ENCODE results near the gene RESP18. TPM values are rescaled to one million over a fixed set of nuclear protein-coding genes. Genes with fewer than 3 reads are reported as not detected.
A peak's percentile ranks its signal among the peaks of the same experiment; 100 is the strongest.

RESP18 gene
- total RNA-seq: not detected in 2 replicates
- long read RNA-seq: 0 reads

GRCh38 chr2:219332542-219332941 is at the start of gene RESP18:
TSS of gene RESP18 (minus strand) at chr2:219332744.
- no peak within 1 kb of the TSS for H3K4me3 Mint-ChIP-seq (ENCODE audit: unreplicated experiment)
- peaks cover 67% of the 10 kb centered on the region for H3K27me3 Mint-ChIP-seq (ENCODE audit: unreplicated experiment)
- peaks cover 12% of the 10 kb centered on the region for H3K9me3 Mint-ChIP-seq (ENCODE audit: unreplicated experiment)
- no peak for DNase-seq (ENCODE audit: extremely low spot score, unreplicated experiment)
- no peaks in the 10 kb centered on the region for H3K36me3 Mint-ChIP-seq (ENCODE audit: unreplicated experiment)
- H3K27ac Mint-ChIP-seq (ENCODE audit: unreplicated experiment): no peak within 1 kb of the TSS
- TF ChIP-seq CTCF (IDR thresholded peaks at IDR 0.05): no peak
- no peaks in the 10 kb centered on the region for H3K4me1 Mint-ChIP-seq (ENCODE audit: unreplicated experiment)

GRCh38 chr2:219381448-219381847 is 48.9 kb upstream of the RESP18 start:
- Mint-ChIP-seq H3K9me3 (ENCODE audit: unreplicated experiment) (no peaks in the 10 kb centered on the region), H3K27me3 (ENCODE audit: unreplicated experiment) (no peaks in the 10 kb centered on the region), H3K4me1 (ENCODE audit: unreplicated experiment) (no peaks in the 10 kb centered on the region), H3K36me3 (ENCODE audit: unreplicated experiment) (peaks cover 37% of the 10 kb centered on the region), H3K4me3 (ENCODE audit: unreplicated experiment) (no peak overlapping the region), H3K27ac (ENCODE audit: unreplicated experiment) (no peak overlapping the region)
- DNase-seq (ENCODE audit: extremely low spot score, unreplicated experiment): no peak
- TF ChIP-seq CTCF (IDR thresholded peaks at IDR 0.05): no peak

GRCh38 chr2:219380926-219381325 is 48.4 kb upstream of the RESP18 start:
- Mint-ChIP-seq H3K27ac (ENCODE audit: unreplicated experiment) (no peak overlapping the region), H3K4me3 (ENCODE audit: unreplicated experiment) (no peak overlapping the region), H3K9me3 (ENCODE audit: unreplicated experiment) (no peaks in the 10 kb centered on the region), H3K4me1 (ENCODE audit: unreplicated experiment) (no peaks in the 10 kb centered on the region), H3K27me3 (ENCODE audit: unreplicated experiment) (no peaks in the 10 kb centered on the region), H3K36me3 (ENCODE audit: unreplicated experiment) (peaks cover 37% of the 10 kb centered on the region)
- no peak for DNase-seq (ENCODE audit: extremely low spot score, unreplicated experiment)
- TF ChIP-seq CTCF (IDR thresholded peaks at IDR 0.05): no peak

- Mint-ChIP-seq H3K9me3 (ENCODE audit: unreplicated experiment) (no peaks in the 10 kb centered on the region), H3K36me3 (ENCODE audit: unreplicated experiment) (peaks cover 42% of the 10 kb centered on the region), H3K4me3 (ENCODE audit: unreplicated experiment) (no peak overlapping the region), H3K4me1 (ENCODE audit: unreplicated experiment) (no peaks in the 10 kb centered on the region), H3K27ac (ENCODE audit: unreplicated experiment) (no peak overlapping the region), H3K27me3 (ENCODE audit: unreplicated experiment) (no peaks in the 10 kb centered on the region)
- TF ChIP-seq CTCF (IDR thresholded peaks at IDR 0.05): no peak
- no peak for DNase-seq (ENCODE audit: extremely low spot score, unreplicated experiment)
These were observed 45.8 kb upstream of the RESP18 start for GRCh38 chr2:219378163-219378851.

GRCh38 chr2:219369447-219369861 is 36.9 kb upstream of the RESP18 start:
- Mint-ChIP-seq H3K4me1 (ENCODE audit: unreplicated experiment) (peaks cover 13% of the 10 kb centered on the region), H3K27me3 (ENCODE audit: unreplicated experiment) (no peaks in the 10 kb centered on the region), H3K9me3 (ENCODE audit: unreplicated experiment) (no peaks in the 10 kb centered on the region), H3K4me3 (ENCODE audit: unreplicated experiment) (no peak overlapping the region), H3K36me3 (ENCODE audit: unreplicated experiment) (peaks cover 11% of the 10 kb centered on the region), H3K27ac (ENCODE audit: unreplicated experiment) (peak overlapping the region; percentile 74)
- no peak for DNase-seq (ENCODE audit: extremely low spot score, unreplicated experiment)
- no peak for TF ChIP-seq CTCF (IDR thresholded peaks at IDR 0.05)
